Hepatocyte (in vitro differentiated cells): ENCODE data around the gene PAEP.

Experiments used
- EZH2 ChIP-seq: fragments of 200-600 bp; sonication (generic); IDR thresholded peaks from 2 replicates; pipeline ENCODE4 v1.6.1; 2016; ENCODE audit warnings: antibody characterized with exemption, mild to moderate bottlenecking, borderline replicate concordance
- EZH2phosphoT487 ChIP-seq: fragments of 200-600 bp; sonication (generic); IDR thresholded peaks from one replicate; pipeline ENCODE4 v1.6.1; 2018; ENCODE audit warnings: antibody characterized with exemption, mild to moderate bottlenecking, low read depth, moderate library complexity; ENCODE audit not compliant: unreplicated experiment, severe bottlenecking
- TF ChIP-seq, protein P1 (sequence below): fragments of 200-600 bp; sonication (generic); IDR thresholded peaks from 2 replicates; pipeline ENCODE4 v1.5.1; 2016; ENCODE audit warnings: antibody characterized with exemption, mild to moderate bottlenecking; ENCODE audit not compliant: poor library complexity

DNA sequence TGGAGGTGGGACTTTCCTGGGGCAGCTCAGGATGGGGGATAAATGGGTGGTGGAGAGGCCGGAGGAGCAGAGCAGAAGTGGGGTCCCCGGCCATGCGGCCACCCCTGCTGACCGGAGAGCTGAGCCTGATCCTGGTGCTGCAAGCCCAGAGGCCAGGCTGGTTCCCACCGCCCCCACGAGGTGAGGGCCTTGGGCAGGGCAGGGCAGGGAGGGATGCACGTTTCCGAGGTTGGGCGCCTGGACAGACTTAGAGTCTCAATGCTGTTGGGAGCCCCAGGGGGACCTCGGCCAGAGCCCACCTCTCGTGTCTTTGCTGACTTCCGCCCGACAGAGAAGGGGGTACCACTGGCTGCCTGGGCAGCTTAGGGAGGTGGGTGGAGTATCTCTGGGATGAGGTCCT is 10.1 kb upstream of the PAEP start:
- TF ChIP-seq, protein P1, sequence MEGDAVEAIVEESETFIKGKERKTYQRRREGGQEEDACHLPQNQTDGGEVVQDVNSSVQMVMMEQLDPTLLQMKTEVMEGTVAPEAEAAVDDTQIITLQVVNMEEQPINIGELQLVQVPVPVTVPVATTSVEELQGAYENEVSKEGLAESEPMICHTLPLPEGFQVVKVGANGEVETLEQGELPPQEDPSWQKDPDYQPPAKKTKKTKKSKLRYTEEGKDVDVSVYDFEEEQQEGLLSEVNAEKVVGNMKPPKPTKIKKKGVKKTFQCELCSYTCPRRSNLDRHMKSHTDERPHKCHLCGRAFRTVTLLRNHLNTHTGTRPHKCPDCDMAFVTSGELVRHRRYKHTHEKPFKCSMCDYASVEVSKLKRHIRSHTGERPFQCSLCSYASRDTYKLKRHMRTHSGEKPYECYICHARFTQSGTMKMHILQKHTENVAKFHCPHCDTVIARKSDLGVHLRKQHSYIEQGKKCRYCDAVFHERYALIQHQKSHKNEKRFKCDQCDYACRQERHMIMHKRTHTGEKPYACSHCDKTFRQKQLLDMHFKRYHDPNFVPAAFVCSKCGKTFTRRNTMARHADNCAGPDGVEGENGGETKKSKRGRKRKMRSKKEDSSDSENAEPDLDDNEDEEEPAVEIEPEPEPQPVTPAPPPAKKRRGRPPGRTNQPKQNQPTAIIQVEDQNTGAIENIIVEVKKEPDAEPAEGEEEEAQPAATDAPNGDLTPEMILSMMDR = no peak
- no peak for TF ChIP-seq EZH2phosphoT487
- TF ChIP-seq EZH2 = no peak
